Measurements from ENCODE around the gene EFCAB6. TPM values are rescaled to one million over a fixed set of nuclear protein-coding genes. Genes with fewer than 3 reads are reported as not detected.

The EFCAB6 gene
- total and polyA plus RNA-seq, 2 of the 13 experiments (the other 11 are each of a cell fraction or from before 2014, with no cell fraction given): not detected

GRCh38 chr22:43832393-43833265 lies 20.5 kb upstream of the EFCAB6 start:
- BruUV-seq (replicated peaks): no TSS peak
- Histone ChIP-seq H3K4me1 (ENCODE audit: insufficient read depth, low read length) (no peaks in the 10 kb centered on the region), H4K20me1 (ENCODE audit: insufficient read depth, low read length) (peaks cover 2% of the 10 kb centered on the region; the same call in 1 of the 2 replicates), H3K4me3 (replicated peaks in 1 of 3; ENCODE audit: insufficient read depth in 1 of 3, low read depth in 2 of 3, low read length in 3 of 3) (no peak overlapping the region), H3K79me2 (ENCODE audit: insufficient read depth, low read length) (no peaks in the 10 kb centered on the region), H3K9ac (ENCODE audit: insufficient read depth, low read depth, low read length) (no peak overlapping the region), H3K27me3 (ENCODE audit: control insufficient read depth in 1 of 2, insufficient read depth in 2 of 2, low read length in 2 of 2) (peaks cover 4 to 20% of the 10 kb centered on the region in 2 experiments; a peak in 4 of 5 replicates), H3K36me3 (replicated peaks in 1 of 2; ENCODE audit: control insufficient read depth in 1 of 2, insufficient read depth in 2 of 2, low read length in 2 of 2) (no peaks in the 10 kb centered on the region), H3K4me2 (ENCODE audit: low read depth, low read length) (no peak overlapping the region), H3K9me3 (ENCODE audit: low read length) (no peaks in the 10 kb centered on the region), H3K27ac (ENCODE audit: extremely low read length, insufficient read depth, low read length) (no peak overlapping the region), H2AFZ (ENCODE audit: low read length) (no peak overlapping the region)
- DNase-seq (ENCODE audit: low spot score): no peak
- WGBS (ENCODE audit: low lambda C conversion rate): 2% methylated on average over 7 of the region's 18 CpGs
- no peak for FAIRE-seq
- ChIA-PET POLR2A (no interaction called here), CTCF (ENCODE audit: low intra/inter-chr PET ratio, low total read pairs) (no interaction called here)
- in situ Hi-C loops (cut with HindIII; ENCODE audit: extremely low pct_ligation_motif_present, low pct_unique_long_range_greater_than_20kb): no loop called here
- ATAC-seq: no peak
- intact Hi-C loops (cut with micrococcal nuclease; ENCODE audit: unreplicated experiment): no loop called here
- TF ChIP-seq ZFP36L1 (CRISPR knock-in tag; IDR thresholded peaks at IDR 0.05): no peak
- TF ChIP-seq KDM2A (CRISPR knock-in tag; IDR thresholded peaks at IDR 0.05; ENCODE audit: borderline replicate concordance, low read depth): no peak
- no peak for TF ChIP-seq LBX2 (CRISPR knock-in tag; IDR thresholded peaks at IDR 0.05; ENCODE audit: borderline replicate concordance)
- no peak for TF ChIP-seq ARNT (IDR thresholded peaks at IDR 0.05)
- TF ChIP-seq DPF2 (CRISPR knock-in tag; IDR thresholded peaks at IDR 0.05; ENCODE audit: borderline replicate concordance, low read depth): no peak
- TF ChIP-seq MED8 (CRISPR knock-in tag; IDR thresholded peaks at IDR 0.05; ENCODE audit: insufficient replicate concordance): no peak
- TF ChIP-seq ZNF350 (CRISPR knock-in tag; IDR thresholded peaks at IDR 0.05; ENCODE audit: borderline replicate concordance, low read depth): no peak
- no peak for TF ChIP-seq ZNF121 (CRISPR knock-in tag; IDR thresholded peaks at IDR 0.05)
- no peak for TF ChIP-seq HNRNPLL (IDR thresholded peaks at IDR 0.05; ENCODE audit: low read depth, low read length, poor library complexity, severe bottlenecking)
- TF ChIP-seq TRAFD1 (CRISPR knock-in tag; IDR thresholded peaks at IDR 0.05; ENCODE audit: borderline replicate concordance): no peak
- no peak for TF ChIP-seq NR0B2 (CRISPR knock-in tag; IDR thresholded peaks at IDR 0.05)
- TF ChIP-seq SNAI1 (CRISPR knock-in tag; IDR thresholded peaks at IDR 0.05; ENCODE audit: borderline replicate concordance): no peak
- no peak for TF ChIP-seq ZNF275 (CRISPR knock-in tag; IDR thresholded peaks at IDR 0.05; ENCODE audit: borderline replicate concordance)
- no peak for TF ChIP-seq ZSCAN29 (CRISPR knock-in tag; conservative IDR thresholded peaks at IDR 0.05)
- no peak for TF ChIP-seq ZBTB39 (CRISPR knock-in tag; IDR thresholded peaks at IDR 0.05)
- TF ChIP-seq GATA4 (IDR thresholded peaks at IDR 0.05; ENCODE audit: borderline replicate concordance, low read depth): no peak
- no peak for TF ChIP-seq NR2F6 (IDR thresholded peaks at IDR 0.05)
- no peak for TF ChIP-seq NR2F6 (CRISPR knock-in tag; IDR thresholded peaks at IDR 0.05)

All from HepG2 (cell line).